Neutrophil (primary cell): ENCODE measurements around the gene PPFIBP1.

Source experiments
- H3K27ac ChIP-seq: fragments of 200-600 bp; sonication (generic); 2 replicates; pipeline ENCODE4 v1.5.1; 2016; ENCODE audit warnings: mild to moderate bottlenecking, moderate library complexity
- H3K27me3 ChIP-seq: fragments of 200-600 bp; sonication (generic); 2 replicates; pipeline ENCODE4 v1.6.0; 2016; ENCODE audit warnings: mild to moderate bottlenecking
- H3K36me3 ChIP-seq: fragments of 200-600 bp; sonication (generic); 2 replicates; pipeline ENCODE4 v1.5.1; 2017
- H3K4me1 ChIP-seq, 2 experiments: fragments of 200-600 bp in 1 of 2; sonication (generic) in 1 of 2; 1 replicate in 1 of 2; 2 replicates in 1 of 2; pipeline versions ENCODE4 v1.5.1 to v1.6.1; 2013 to 2016; ENCODE audit warnings: low read depth in 1 of 2, low read length in 1 of 2, mild to moderate bottlenecking in 1 of 2, moderate library complexity in 1 of 2; ENCODE audit not compliant: control insufficient read depth in 1 of 2, insufficient read depth in 1 of 2
- H3K4me3 ChIP-seq, 2 experiments: fragments of 200-600 bp in 1 of 2; sonication (generic) in 1 of 2; 1 replicate in 1 of 2; 2 replicates in 1 of 2; pipeline ENCODE4 v1.5.1; 2013 to 2016; ENCODE audit warnings: low read depth in 1 of 2, low read length in 1 of 2, mild to moderate bottlenecking in 1 of 2, moderate library complexity in 1 of 2
- H3K9me3 ChIP-seq: fragments of 200-600 bp; sonication (generic); 2 replicates; pipeline ENCODE4 v1.5.1; 2016
- TF ChIP-seq, protein P1 (sequence below): fragments of 200-600 bp; sonication (generic); IDR thresholded peaks from 2 replicates; pipeline ENCODE4 v1.5.1; 2016; ENCODE audit warnings: antibody characterized with exemption

Gene PPFIBP1

DNA sequence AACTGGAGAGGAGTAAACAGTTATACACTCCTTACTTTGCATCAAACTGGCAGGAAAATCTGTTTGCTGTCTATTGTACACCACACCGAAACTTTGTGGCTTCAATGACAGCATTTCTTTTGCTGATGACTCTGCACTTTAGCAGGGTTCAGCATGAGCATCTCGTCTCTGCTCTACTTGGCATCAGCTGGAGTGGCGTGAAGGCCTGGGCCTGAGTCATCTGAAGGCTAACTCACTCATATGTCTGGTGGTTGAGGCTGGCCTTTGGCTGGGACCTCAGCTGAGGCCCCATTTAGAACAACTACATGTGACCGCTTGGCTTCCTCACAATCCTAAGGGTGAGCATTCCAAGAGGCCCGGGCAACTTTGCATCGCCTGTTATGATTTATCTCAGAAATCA is 143.5 kb downstream of the PPFIBP1 start:
- H3K4me3 ChIP-seq: no peak overlapping the region
- no peaks in the 10 kb centered on the region for H3K36me3 ChIP-seq
- H3K4me1 ChIP-seq: no peaks in the 10 kb centered on the region
- no peaks in the 10 kb centered on the region for H3K27me3 ChIP-seq
- TF ChIP-seq, protein P1, sequence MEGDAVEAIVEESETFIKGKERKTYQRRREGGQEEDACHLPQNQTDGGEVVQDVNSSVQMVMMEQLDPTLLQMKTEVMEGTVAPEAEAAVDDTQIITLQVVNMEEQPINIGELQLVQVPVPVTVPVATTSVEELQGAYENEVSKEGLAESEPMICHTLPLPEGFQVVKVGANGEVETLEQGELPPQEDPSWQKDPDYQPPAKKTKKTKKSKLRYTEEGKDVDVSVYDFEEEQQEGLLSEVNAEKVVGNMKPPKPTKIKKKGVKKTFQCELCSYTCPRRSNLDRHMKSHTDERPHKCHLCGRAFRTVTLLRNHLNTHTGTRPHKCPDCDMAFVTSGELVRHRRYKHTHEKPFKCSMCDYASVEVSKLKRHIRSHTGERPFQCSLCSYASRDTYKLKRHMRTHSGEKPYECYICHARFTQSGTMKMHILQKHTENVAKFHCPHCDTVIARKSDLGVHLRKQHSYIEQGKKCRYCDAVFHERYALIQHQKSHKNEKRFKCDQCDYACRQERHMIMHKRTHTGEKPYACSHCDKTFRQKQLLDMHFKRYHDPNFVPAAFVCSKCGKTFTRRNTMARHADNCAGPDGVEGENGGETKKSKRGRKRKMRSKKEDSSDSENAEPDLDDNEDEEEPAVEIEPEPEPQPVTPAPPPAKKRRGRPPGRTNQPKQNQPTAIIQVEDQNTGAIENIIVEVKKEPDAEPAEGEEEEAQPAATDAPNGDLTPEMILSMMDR: no peak
- no peak overlapping the region for H3K27ac ChIP-seq
- H3K9me3 ChIP-seq: no peaks in the 10 kb centered on the region

- Histone ChIP-seq H3K4me1 (no peaks in the 10 kb centered on the region), H3K27me3 (no peaks in the 10 kb centered on the region), H3K27ac (no peak overlapping the region), H3K4me3 (no peak overlapping the region), H3K36me3 (no peaks in the 10 kb centered on the region), H3K9me3 (no peaks in the 10 kb centered on the region)
- TF ChIP-seq, protein P1: no peak
These were observed 148.0 kb downstream of the PPFIBP1 start for GRCh38 chr12:27672051-27672450.

GRCh38 chr12:27672643-27673042 is 148.6 kb downstream of the PPFIBP1 start:
- Histone ChIP-seq H3K27me3 (no peaks in the 10 kb centered on the region), H3K36me3 (no peaks in the 10 kb centered on the region), H3K4me1 (no peaks in the 10 kb centered on the region), H3K9me3 (no peaks in the 10 kb centered on the region), H3K27ac (no peak overlapping the region), H3K4me3 (no peak overlapping the region)
- TF ChIP-seq, protein P1: no peak

GRCh38 chr12:27673101-27673718 is 149.2 kb downstream of the PPFIBP1 start:
- H3K36me3 ChIP-seq: no peaks in the 10 kb centered on the region
- H3K27me3 ChIP-seq: no peaks in the 10 kb centered on the region
- TF ChIP-seq, protein P1: no peak
- H3K27ac ChIP-seq: no peak overlapping the region
- H3K4me1 ChIP-seq: no peaks in the 10 kb centered on the region
- H3K9me3 ChIP-seq: no peaks in the 10 kb centered on the region
- H3K4me3 ChIP-seq: no peak overlapping the region

DNA sequence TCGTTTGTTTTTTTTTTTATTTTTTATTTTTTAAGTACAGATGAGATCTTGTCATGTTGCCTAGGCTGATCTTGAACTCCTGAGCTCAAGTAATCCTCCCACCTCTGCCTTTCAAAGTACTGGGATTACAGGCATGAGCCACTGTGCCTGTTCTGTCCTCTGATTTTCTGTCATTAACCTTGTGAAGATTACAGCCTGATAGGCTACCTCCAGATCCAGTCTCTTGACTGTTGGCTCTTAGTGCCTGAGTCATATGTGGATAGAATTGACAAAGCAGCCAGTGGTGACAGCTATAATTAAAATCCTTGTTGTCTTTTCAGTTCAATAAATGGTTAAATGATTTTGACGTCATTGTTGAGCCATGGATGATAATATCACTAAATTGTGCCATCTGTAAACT is 151.0 kb downstream of the PPFIBP1 start:
- H3K27me3 ChIP-seq: no peaks in the 10 kb centered on the region
- H3K27ac ChIP-seq: no peak overlapping the region
- no peaks in the 10 kb centered on the region for H3K9me3 ChIP-seq
- H3K4me1 ChIP-seq: no peaks in the 10 kb centered on the region
- TF ChIP-seq, protein P1: no peak
- no peaks in the 10 kb centered on the region for H3K36me3 ChIP-seq
- H3K4me3 ChIP-seq: no peak overlapping the region
